GM23338 (cell line): Measurements from ENCODE around the gene DHRS7B.

ENCODE experiments used
- CREB1 ChIP-seq: fragments of 250-450 bp; sonication (Bioruptor Pico); IDR thresholded peaks from 2 replicates; pipeline ENCODE4 v1.5.0; 2020; ENCODE audit warnings: low read depth, mild to moderate bottlenecking, moderate library complexity
- CTCF ChIP-seq, 2 experiments: fragments of 200-600 bp in 1 of 2; sonication (generic) in 1 of 2; conservative IDR thresholded peaks; 2 replicates each; pipeline versions ENCODE4 v1.5.1 to v1.6.1; 2016 to 2017; ENCODE audit warnings: antibody characterized with exemption in 2 of 2, low read depth in 2 of 2, mild to moderate bottlenecking in 2 of 2, moderate library complexity in 1 of 2
- ETS1 ChIP-seq: IDR thresholded peaks from 2 replicates; pipeline ENCODE4 v1.6.1; 2016; ENCODE audit warnings: antibody characterized with exemption
- EZH2 ChIP-seq: fragments of 200-600 bp; sonication (generic); IDR thresholded peaks from one replicate; pipeline ENCODE4 v1.8.0; 2017; ENCODE audit warnings: antibody characterized with exemption, mild to moderate bottlenecking, low read depth; ENCODE audit not compliant: unreplicated experiment
- EZH2phosphoT487 ChIP-seq: fragments of 200-600 bp; sonication (generic); IDR thresholded peaks from one replicate; pipeline ENCODE4 v1.8.1; 2018; ENCODE audit warnings: antibody characterized with exemption; ENCODE audit not compliant: unreplicated experiment
- JUNB ChIP-seq: IDR thresholded peaks from one replicate; pipeline ENCODE4 v1.6.1; 2016; ENCODE audit warnings: antibody characterized with exemption; ENCODE audit not compliant: unreplicated experiment
- NANOG ChIP-seq: IDR thresholded peaks from 2 replicates; pipeline ENCODE4 v1.6.1; 2016; ENCODE audit warnings: antibody characterized with exemption, borderline replicate concordance
- POLR2AphosphoS5 ChIP-seq: IDR thresholded peaks from 2 replicates; pipeline ENCODE4 v1.6.1; 2016; ENCODE audit warnings: antibody characterized with exemption, low read depth
- REST ChIP-seq: IDR thresholded peaks from one replicate; pipeline ENCODE4 v1.6.1; 2018; ENCODE audit warnings: antibody characterized with exemption; ENCODE audit not compliant: unreplicated experiment
- STAT1 ChIP-seq: IDR thresholded peaks from one replicate; pipeline ENCODE4 v1.6.1; 2016; ENCODE audit warnings: antibody characterized with exemption; ENCODE audit not compliant: unreplicated experiment
- ZNF114 ChIP-seq: fragments of 250-450 bp; sonication (Bioruptor Pico); IDR thresholded peaks from 2 replicates; pipeline ENCODE4 v1.5.0; 2020; ENCODE audit warnings: mild to moderate bottlenecking, moderate library complexity
- ZNF331 ChIP-seq: fragments of 250-450 bp; sonication (Bioruptor Pico); IDR thresholded peaks from 2 replicates; pipeline ENCODE4 v1.5.0; 2020; ENCODE audit warnings: low read depth, mild to moderate bottlenecking, moderate library complexity
- ZNF462 ChIP-seq: fragments of 250-450 bp; sonication (Bioruptor Pico); IDR thresholded peaks from 2 replicates; pipeline ENCODE4 v1.5.0; 2020; ENCODE audit warnings: mild to moderate bottlenecking, moderate library complexity

GRCh38 chr17:21223086-21223485, 96.3 kb downstream of the DHRS7B start:
- peak in 1 of 2 experiments; percentile 14; a peak in 1 of 4 replicates for TF ChIP-seq CTCF (conservative IDR thresholded peaks at IDR 0.05; ENCODE audit: low read depth in 2 of 2)
- no peak for TF ChIP-seq ZNF114 (CRISPR knock-in tag)
- TF ChIP-seq EZH2 = no peak
- TF ChIP-seq REST = no peak
- TF ChIP-seq CREB1 (CRISPR knock-in tag) = no peak
- TF ChIP-seq JUNB = no peak
- TF ChIP-seq POLR2AphosphoS5 = no peak
- TF ChIP-seq EZH2phosphoT487 = no peak
- no peak for TF ChIP-seq NANOG
- no peak for TF ChIP-seq STAT1
- no peak for TF ChIP-seq ZNF462 (CRISPR knock-in tag)
- TF ChIP-seq ZNF331 (CRISPR knock-in tag) = no peak
- TF ChIP-seq ETS1 = no peak
